Stimulated activated CD4-positive, alpha-beta T cell treated with anti-CD3 and anti-CD28 coated beads, Interleukin-4, amount 100 ng/mL, for 48 hours (primary cell): ENCODE data around the gene HOXA5.

ENCODE experiments used
- DNase-seq, 2 donors: peaks; one replicate each; pipeline ENCODE4 v3.0.0-alpha.2; 2020; ENCODE audit warnings: low read depth in 2 of 2

The HOXA5 gene

GRCh38 chr7:27182861-27183681, 39.6 kb upstream of the HOXA5 start:
- no peak for DNase-seq

DNA sequence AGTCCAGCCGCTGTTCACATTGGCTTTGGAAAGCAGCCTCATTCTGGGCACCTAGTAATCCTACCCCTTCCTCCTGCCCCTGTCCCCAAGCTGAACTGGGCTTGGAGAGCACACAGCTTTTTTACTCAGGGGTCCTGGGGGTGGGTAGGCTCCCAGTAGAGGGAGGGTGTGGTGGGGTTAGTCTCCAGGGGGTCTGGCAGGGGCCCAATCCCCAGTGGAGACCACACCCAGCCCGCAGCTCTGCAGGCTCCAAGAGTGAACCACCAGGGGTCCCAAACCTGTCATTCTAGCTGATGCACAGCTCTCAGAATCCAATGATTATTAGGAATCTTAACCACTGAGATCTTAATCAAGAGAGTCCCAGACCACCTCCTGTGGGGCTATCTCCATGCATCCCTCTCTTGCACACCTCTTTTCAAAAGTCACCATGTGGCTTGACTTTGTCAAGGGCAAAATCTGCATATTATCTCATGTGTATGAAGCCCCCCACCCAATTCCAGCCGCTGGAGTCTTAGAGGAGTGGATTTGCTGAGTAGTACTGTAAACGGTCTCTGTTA, 38.9 kb upstream of the HOXA5 start:
- no peak for DNase-seq

DNA sequence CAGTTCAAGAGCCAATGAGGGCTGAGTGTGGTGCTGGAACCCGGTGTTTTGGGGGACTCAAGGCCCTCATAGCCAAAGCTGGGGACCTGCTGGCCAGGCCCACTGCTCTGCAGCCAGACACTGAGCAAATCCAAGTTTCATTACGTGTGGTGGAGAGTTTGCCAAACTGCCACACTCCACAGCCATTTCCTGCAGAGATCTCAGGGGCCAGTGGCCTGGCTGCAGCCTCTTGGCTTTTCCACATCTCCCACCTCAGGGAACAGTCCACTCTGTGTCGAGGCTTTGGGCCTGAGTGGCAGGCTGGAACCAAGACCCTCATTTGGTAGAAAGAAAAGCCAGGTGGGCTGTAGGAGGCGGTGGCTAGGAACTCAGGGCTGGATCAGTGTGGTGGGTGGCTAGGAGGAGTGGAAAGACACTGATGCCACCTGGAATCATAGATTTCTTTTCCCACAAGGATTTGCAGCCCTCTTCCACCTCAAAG, 38.4 kb upstream of the HOXA5 start:
- DNase-seq: no peak

- no peak for DNase-seq
Observed at GRCh38 chr7:27180431-27181420, 37.2 kb upstream of the HOXA5 start.

DNA sequence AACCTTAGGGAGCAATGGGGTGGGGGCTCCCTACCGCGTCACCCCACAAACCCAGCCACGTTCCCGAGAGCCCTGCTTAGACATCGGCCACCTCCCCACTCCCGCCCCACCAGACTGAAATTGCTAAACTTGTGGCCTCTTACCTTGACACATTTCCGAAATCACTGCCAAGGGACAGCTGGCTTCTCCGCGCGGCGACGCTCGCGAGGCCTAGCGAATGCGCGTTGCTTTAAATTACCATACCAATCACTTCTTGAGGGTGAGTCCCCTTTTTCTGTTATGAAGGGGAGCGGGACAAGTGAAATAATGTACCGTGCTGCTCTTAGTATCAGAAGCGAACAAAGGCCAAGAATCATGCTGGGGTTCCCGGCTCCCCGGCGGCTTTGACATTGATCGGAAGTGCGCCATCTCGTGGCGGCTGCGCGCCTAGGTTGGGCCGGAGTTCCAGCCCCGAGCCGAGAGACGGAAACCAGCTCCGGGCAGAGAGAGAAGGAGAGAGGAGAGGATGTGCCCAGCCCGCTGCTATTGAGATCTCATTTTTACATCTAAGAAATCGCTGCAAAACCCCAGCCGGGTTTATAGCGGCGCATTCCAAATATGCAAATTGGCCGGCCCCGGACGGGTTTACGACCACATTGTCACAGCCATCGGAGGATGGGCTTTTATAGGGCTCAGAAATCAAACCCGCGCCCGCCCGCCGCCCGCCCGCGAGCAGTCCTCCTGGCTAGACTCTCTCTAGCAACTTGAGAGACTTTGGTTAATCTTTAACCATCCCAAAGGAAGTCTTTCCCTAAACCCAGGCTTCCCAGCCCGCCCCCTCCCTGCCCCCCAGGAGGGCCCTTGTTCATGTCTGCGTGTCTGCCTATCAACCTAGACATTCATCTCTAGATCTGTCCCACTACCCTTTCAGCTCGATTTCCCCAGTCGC, 36.3 kb upstream of the HOXA5 start:
- peak in 1 of 2 donors; percentile 58 for DNase-seq

GRCh38 chr7:27179030-27179429, 35.5 kb upstream of the HOXA5 start:
- no peak for DNase-seq

DNA sequence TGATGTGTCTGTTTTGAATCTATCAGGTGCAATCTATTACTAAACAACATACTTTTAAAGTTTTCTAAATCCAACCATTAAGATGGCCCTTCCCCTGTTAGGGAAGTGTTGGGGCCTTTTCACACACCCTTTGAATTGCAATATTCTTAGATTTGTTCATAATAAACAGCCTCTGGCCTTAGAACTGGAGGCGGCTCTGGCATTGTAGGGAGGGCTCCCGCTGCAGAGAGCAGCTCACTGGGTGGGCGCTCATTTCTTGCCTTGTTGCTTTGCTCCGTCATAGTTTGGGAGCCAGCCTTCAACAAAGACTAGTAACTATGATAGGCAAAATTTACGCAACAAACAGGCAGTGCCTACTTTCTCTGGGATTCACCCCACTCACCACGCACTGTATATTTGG, 34.9 kb upstream of the HOXA5 start:
- no peak for DNase-seq

DNA sequence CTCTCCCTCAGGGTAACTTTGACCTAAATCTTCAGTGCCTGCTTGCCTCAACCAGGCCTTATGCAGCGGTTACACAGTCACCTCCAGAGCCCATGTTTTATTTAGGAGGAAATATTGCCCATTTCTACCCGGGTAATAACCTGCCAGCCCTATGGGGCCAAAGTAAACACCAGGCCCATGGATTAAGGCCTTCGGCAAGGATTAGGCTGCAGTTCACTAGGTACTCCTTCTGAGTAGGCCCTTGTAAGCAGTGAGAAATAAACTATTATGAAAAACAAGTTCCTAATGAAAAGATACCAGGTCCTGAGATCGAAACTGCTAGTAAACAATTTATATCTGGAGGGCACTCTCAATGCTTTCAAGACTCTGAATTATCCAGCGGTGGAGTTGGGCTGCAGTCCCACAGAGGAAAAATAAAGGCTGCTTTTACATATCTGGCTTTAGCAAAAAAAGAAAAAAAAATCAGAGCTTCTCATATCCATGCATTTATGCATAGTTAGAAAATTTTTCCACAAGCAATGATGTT, 34.4 kb upstream of the HOXA5 start:
- DNase-seq: no peak

- DNase-seq: no peak
Observed at GRCh38 chr7:27176962-27177794, 33.7 kb upstream of the HOXA5 start.

DNA sequence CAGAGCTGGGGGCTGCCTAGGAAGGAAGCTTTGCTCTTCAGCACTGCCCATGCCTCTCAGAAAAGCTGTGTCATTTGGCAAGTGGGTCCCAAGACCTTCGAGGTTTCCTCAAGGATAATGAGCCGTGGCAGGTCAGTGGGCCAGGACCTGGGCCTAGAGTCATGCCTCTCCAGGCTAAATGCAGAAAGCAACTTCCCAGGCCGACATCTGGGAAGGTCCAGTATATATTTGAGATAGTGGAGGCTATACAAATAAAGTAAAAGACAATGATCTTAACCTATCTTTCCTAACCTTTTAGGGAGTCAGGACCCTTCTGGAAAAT, 33.0 kb upstream of the HOXA5 start:
- DNase-seq: no peak

DNA sequence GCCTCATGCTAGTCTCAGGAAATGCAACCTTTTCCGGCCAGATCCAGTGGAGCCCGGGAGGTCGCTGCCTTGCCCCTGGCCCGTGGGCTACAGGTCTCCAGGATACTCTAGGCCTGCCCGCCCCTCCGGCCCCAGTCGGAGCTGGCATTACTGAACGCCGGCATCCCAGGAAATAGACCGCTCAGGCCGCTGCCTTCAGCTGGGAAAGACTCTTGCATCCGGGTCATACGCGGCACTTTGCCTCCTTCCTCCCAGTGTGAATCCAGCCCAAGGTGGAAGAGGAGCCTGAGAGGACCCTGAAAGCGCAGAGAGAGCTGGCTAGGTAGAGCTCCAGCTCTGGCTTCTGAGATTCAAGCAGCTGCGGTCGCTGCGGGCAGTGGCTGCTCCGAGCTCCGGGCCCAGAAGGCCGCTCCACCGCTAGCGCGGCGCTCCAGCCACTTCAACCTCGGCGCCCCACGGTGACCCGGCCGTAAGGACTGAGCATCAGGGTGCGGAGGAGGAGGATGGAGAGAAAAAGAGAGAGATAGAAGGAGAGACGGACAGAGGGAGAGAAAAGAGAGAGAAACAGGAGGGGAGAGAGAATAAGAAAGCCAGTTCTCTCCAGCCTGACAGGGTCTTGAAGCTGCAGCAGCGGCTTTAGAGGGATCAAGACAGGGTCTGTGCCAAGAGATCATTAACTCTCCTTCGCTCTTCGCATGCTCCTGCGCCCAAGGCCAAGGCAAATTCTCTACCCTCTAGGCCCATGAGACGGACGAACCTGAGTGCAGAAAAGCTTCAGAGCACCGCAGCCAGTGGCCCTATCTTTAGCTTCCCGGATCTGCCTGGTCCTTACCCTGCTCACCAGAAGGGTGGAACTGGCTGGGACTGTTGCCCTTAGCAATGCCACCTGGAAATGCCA, 32.4 kb upstream of the HOXA5 start:
- no peak for DNase-seq

DNA sequence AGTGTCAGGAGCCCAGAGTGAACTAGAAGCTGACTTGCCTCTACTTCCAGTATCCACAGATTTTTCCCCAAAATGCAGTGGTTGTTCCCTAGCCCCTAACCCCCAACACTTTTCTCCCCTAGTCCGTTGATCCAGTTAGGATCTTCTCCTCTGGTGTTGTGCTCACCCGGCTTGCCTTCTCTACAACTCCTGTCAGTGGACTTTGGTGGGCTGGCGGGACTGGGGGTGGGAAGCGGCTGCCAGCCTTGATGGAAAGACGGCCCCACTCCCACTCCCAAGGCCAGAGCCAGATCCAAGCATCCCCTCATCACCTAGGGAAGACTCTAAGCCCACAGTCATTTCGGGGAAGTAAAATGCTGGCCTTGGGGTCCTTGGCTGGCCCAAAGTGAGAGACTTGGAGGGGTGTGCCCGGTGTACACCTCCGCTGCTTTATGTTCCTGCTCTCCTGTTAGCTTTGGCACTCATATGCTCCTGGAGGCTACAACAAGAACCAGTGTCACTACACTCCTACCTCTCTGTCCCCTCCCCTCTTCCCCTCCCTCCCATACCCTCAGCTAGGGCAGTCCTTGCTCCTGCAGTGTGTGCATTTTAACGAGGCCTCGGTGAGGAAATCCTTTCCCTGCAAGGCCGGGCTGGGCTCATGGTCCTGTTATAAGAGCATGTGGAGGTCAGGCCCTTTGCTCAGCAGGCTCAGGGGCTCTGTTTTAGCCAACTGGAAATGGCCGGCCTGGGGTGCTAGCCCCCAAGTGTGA, 31.6 kb upstream of the HOXA5 start:
- no peak for DNase-seq

DNA sequence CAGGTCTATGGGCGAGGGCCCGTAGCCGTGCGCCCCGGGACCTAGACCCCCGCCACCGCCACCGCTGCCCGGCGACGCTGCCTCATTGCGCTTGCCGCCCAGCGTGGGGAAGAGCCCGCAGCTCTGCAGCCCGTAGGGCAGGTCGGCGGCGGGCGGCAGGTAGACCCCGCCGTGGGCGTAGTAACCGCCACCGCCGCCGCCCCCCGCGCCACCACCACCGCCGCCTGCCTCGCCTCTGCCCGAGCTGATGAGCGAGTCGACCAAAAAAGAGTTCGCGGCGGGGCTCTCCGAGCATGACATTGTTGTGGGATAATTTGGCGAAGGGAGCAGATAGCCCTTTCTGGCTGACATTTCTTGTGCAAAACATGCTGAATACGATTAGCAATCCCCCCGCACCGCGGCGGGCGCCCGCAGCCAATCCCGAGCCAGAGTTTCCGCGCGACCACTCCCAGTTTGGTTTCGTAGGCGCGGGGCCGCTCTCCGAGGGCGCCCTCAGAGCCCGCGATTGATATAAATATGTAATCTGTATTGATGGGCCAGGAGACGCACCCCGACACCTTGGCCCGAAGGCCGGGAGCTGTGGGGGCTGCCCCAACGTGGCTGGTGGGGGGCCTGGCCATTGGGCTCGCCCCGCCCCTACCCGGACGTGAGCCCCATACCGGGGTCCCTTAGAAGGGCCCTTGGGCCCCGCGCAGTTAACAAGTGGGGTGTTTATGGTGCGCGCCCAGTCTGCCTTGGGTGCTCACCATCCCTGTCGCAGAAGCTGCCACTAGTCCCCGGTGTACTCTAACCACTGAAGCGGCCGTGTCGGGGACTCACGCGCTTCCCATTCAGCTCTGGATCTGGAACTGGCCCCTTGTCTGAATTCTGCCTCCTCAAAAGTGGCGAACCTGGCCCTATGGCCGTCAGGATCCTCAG, 30.7 kb upstream of the HOXA5 start, which contains the start of gene HOXA10:
TSS of gene HOXA10 (minus strand) at position 365 of the 918 bp plus-strand sequence. CDS start at position 351, 14 bp downstream.
- no peak for DNase-seq

GRCh38 chr7:27173511-27173955, 30.1 kb upstream of the HOXA5 start:
- no peak for DNase-seq

DNA sequence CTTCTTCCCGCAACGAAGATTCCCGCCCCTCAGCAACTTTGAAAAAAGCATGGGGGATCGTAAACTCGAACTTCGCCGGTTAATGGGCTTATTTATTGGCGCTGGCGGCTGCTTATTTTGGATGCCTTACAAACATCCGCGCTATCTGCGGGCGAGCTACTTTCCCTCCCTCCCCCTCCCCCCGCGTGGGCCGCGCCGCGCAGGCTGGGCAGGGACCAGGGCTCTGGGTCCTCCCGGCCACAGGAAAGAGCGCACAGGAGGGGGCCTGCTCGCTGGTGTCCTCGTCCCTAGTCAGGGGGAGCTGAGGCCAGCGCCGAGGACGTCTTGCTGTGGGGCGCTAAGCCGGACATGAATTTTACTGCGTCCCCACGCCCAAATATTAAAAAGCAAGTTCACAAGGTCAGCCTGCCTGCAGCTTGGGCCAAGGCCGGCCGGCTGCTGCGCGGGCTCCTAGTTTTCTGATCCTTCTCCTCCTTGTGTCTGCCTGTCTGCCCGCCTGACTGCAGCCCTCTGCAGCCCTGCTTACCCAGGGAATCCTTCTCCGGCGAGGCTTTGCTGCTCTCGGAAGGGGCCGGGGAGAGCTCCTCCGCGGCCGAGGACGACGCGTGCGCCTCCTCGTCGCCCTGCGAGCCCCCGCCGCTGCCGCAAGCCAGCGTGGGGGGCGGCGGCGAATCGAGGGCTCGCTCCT, 29.5 kb upstream of the HOXA5 start:
- no peak for DNase-seq

DNA sequence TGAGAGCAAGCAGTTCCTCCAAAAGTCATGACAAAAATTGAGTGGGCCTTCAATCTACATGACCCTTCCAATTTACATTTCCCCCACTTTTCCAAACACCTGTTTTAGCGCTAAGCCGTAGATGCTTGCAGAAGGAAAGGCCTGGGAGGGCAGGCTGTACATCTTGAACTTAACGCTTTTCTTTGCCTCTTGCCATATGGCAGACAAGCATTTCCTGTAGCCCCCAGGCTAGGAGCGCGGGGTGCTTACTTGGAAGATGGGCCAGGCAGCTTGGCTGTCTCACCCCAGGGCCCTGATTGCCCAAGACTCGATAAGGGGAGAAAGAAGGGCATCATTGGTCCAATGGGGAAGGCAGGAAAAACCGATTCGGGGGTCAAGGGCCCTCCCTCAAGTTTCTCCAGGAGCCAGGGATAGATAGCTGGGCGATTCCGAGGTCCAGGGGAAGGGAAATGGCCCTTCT, 28.9 kb upstream of the HOXA5 start:
- no peak for DNase-seq
